ENCODE results near the gene KRT34. TPM values are rescaled to one million over a fixed set of nuclear protein-coding genes. Genes with fewer than 3 reads are reported as not detected.
"Not testable (repeated sequence)": the region's sequence is repeated elsewhere in the genome, so short reads cannot be mapped to it uniquely, and the experiment has no call there.

The KRT34 gene
- total RNA-seq, 2 donors from 2014 or later: not detected

GRCh38 chr17:41395044-41395443 is 12.9 kb upstream of the KRT34 start:
- H3K4me1 Mint-ChIP-seq (ENCODE audit: low read depth in 2 of 2); ATAC-seq; H3K36me3 Mint-ChIP-seq; H3K9me3 Mint-ChIP-seq; H3K27ac Mint-ChIP-seq; H3K4me3 Mint-ChIP-seq: not testable (repeated sequence)
- peaks cover 14 to 25% of the 10 kb centered on the region in 2 donors for H3K27me3 Mint-ChIP-seq
- peak; percentile 34 for DNase-seq (ENCODE audit: low spot score)

- H3K27me3 Mint-ChIP-seq: peaks cover 17 to 28% of the 10 kb centered on the region in 2 donors
- ATAC-seq: no peak
- no peak for DNase-seq (ENCODE audit: low spot score)
- no peak overlapping the region for H3K27ac Mint-ChIP-seq
- H3K9me3 Mint-ChIP-seq: no peaks in the 10 kb centered on the region
- H3K36me3 Mint-ChIP-seq: no peaks in the 10 kb centered on the region
- H3K4me3 Mint-ChIP-seq: no peak overlapping the region
- no peaks in the 10 kb centered on the region for H3K4me1 Mint-ChIP-seq (ENCODE audit: low read depth in 2 of 2)
Measured at GRCh38 chr17:41394254-41394996, 12.3 kb upstream of the KRT34 start.

GRCh38 chr17:41393826-41394225 is 11.7 kb upstream of the KRT34 start:
- Mint-ChIP-seq H3K9me3 (no peaks in the 10 kb centered on the region), H3K27ac (no peak overlapping the region), H3K36me3 (no peaks in the 10 kb centered on the region), H3K4me1 (ENCODE audit: low read depth in 2 of 2) (no peaks in the 10 kb centered on the region), H3K4me3 (no peak overlapping the region), H3K27me3 (peaks cover 21 to 33% of the 10 kb centered on the region in 2 donors)
- no peak for ATAC-seq
- peak; percentile 37 for DNase-seq (ENCODE audit: low spot score)

- H3K4me3 Mint-ChIP-seq: no peak overlapping the region
- DNase-seq (ENCODE audit: low spot score) (peak; percentile 20), ATAC-seq (no peak)
- peaks cover 21 to 38% of the 10 kb centered on the region in 2 donors for H3K27me3 Mint-ChIP-seq
- no peak overlapping the region for H3K27ac Mint-ChIP-seq
- H3K9me3 Mint-ChIP-seq: no peaks in the 10 kb centered on the region
- H3K36me3 Mint-ChIP-seq: no peaks in the 10 kb centered on the region
- H3K4me1 Mint-ChIP-seq (ENCODE audit: low read depth in 2 of 2): no peaks in the 10 kb centered on the region
Measured at GRCh38 chr17:41393294-41393693, 11.2 kb upstream of the KRT34 start.

GRCh38 chr17:41392278-41392677 is 10.2 kb upstream of the KRT34 start:
- DNase-seq (ENCODE audit: low spot score) (peak; percentile 10), ATAC-seq (no peak)
- Mint-ChIP-seq H3K4me3 (no peak overlapping the region), H3K9me3 (no peaks in the 10 kb centered on the region), H3K27me3 (peaks cover 26 to 32% of the 10 kb centered on the region in 2 donors), H3K4me1 (ENCODE audit: low read depth in 2 of 2) (no peaks in the 10 kb centered on the region), H3K36me3 (peaks cover 3% of the 10 kb centered on the region), H3K27ac (no peak overlapping the region)

- H3K36me3 Mint-ChIP-seq: peaks cover 9% of the 10 kb centered on the region
- no peak overlapping the region for H3K27ac Mint-ChIP-seq
- peaks cover 3% of the 10 kb centered on the region for H3K9me3 Mint-ChIP-seq
- ATAC-seq: no peak
- DNase-seq (ENCODE audit: low spot score): no peak
- peaks cover 29 to 36% of the 10 kb centered on the region in 2 donors for H3K27me3 Mint-ChIP-seq
- no peaks in the 10 kb centered on the region for H3K4me1 Mint-ChIP-seq (ENCODE audit: low read depth in 2 of 2)
- no peak overlapping the region for H3K4me3 Mint-ChIP-seq
Measured at GRCh38 chr17:41391535-41391934, 9.4 kb upstream of the KRT34 start.

- H3K4me1 Mint-ChIP-seq (ENCODE audit: low read depth in 2 of 2): no peaks in the 10 kb centered on the region
- H3K9me3 Mint-ChIP-seq: peaks cover 7% of the 10 kb centered on the region
- ATAC-seq (no peak), DNase-seq (ENCODE audit: low spot score) (no peak)
- no peak overlapping the region for H3K4me3 Mint-ChIP-seq
- H3K27ac Mint-ChIP-seq: no peak overlapping the region
- peaks cover 13% of the 10 kb centered on the region for H3K36me3 Mint-ChIP-seq
- H3K27me3 Mint-ChIP-seq: peaks cover 33 to 42% of the 10 kb centered on the region in 2 donors
Measured at GRCh38 chr17:41390411-41390938, 8.4 kb upstream of the KRT34 start.

GRCh38 chr17:41387670-41388069 is 5.6 kb upstream of the KRT34 start:
- ATAC-seq: no peak
- peak; percentile 5 for DNase-seq (ENCODE audit: low spot score)
- H3K4me3 Mint-ChIP-seq: no peak overlapping the region
- peaks cover 13% of the 10 kb centered on the region for H3K36me3 Mint-ChIP-seq
- H3K9me3 Mint-ChIP-seq: peaks cover 7% of the 10 kb centered on the region
- H3K27me3 Mint-ChIP-seq: peaks cover 32 to 62% of the 10 kb centered on the region in 2 donors
- no peaks in the 10 kb centered on the region for H3K4me1 Mint-ChIP-seq (ENCODE audit: low read depth in 2 of 2)
- no peak overlapping the region for H3K27ac Mint-ChIP-seq

GRCh38 chr17:41386227-41386626 is 4.1 kb upstream of the KRT34 start:
- ATAC-seq: no peak
- Mint-ChIP-seq H3K27ac (no peak overlapping the region), H3K27me3 (peaks cover 30 to 55% of the 10 kb centered on the region in 2 donors), H3K4me3 (no peak overlapping the region), H3K9me3 (peaks cover 7% of the 10 kb centered on the region), H3K4me1 (ENCODE audit: low read depth in 2 of 2) (no peaks in the 10 kb centered on the region), H3K36me3 (peaks cover 13% of the 10 kb centered on the region)
- no peak for DNase-seq (ENCODE audit: low spot score)

GRCh38 chr17:41383690-41384089 is 1.6 kb upstream of the KRT34 start:
- H3K27ac Mint-ChIP-seq: no peak overlapping the region
- H3K9me3 Mint-ChIP-seq: peaks cover 7% of the 10 kb centered on the region
- peaks cover 13% of the 10 kb centered on the region for H3K36me3 Mint-ChIP-seq
- H3K4me3 Mint-ChIP-seq: no peak overlapping the region
- H3K27me3 Mint-ChIP-seq: peaks cover 29 to 43% of the 10 kb centered on the region in 2 donors
- ATAC-seq (no peak), DNase-seq (ENCODE audit: low spot score) (peak; percentile 18)
- no peaks in the 10 kb centered on the region for H3K4me1 Mint-ChIP-seq (ENCODE audit: low read depth in 2 of 2)

- Mint-ChIP-seq H3K27me3 (peaks cover 25 to 38% of the 10 kb centered on the region in 2 donors), H3K4me3 (no peak overlapping the region), H3K27ac (no peak overlapping the region), H3K9me3 (peaks cover 7% of the 10 kb centered on the region), H3K4me1 (ENCODE audit: low read depth in 2 of 2) (no peaks in the 10 kb centered on the region), H3K36me3 (peaks cover 10% of the 10 kb centered on the region)
- DNase-seq (ENCODE audit: low spot score) (peak; percentile 49), ATAC-seq (no peak)
Measured at GRCh38 chr17:41382394-41382793, 288 bp upstream of the KRT34 start.

- not testable (repeated sequence) for H3K27ac Mint-ChIP-seq; H3K4me3 Mint-ChIP-seq; H3K36me3 Mint-ChIP-seq; DNase-seq (ENCODE audit: low spot score); ATAC-seq; H3K9me3 Mint-ChIP-seq; H3K4me1 Mint-ChIP-seq (ENCODE audit: low read depth in 2 of 2)
- peaks cover 28 to 41% of the 10 kb centered on the region in 2 donors for H3K27me3 Mint-ChIP-seq
Measured at GRCh38 chr17:41380091-41380490, 2.0 kb downstream of the KRT34 start.

- no peak overlapping the region for H3K4me3 Mint-ChIP-seq
- DNase-seq (ENCODE audit: low spot score) (no peak), ATAC-seq (no peak)
- H3K4me1 Mint-ChIP-seq (ENCODE audit: low read depth in 2 of 2): no peaks in the 10 kb centered on the region
- peaks cover 27 to 35% of the 10 kb centered on the region in 2 donors for H3K27me3 Mint-ChIP-seq
- no peak overlapping the region for H3K27ac Mint-ChIP-seq
- H3K36me3 Mint-ChIP-seq: no peaks in the 10 kb centered on the region
- no peaks in the 10 kb centered on the region for H3K9me3 Mint-ChIP-seq
Measured at GRCh38 chr17:41377546-41377945, 4.6 kb downstream of the KRT34 start.

- Mint-ChIP-seq H3K9me3 (no peaks in the 10 kb centered on the region), H3K27ac (no peak within 1 kb of the TSS), H3K4me1 (ENCODE audit: low read depth in 2 of 2) (no peaks in the 10 kb centered on the region), H3K36me3 (no peaks in the 10 kb centered on the region), H3K4me3 (no peak within 1 kb of the TSS), H3K27me3 (peaks cover 16% of the 10 kb centered on the region in 2 donors)
- ATAC-seq (no peak), DNase-seq (ENCODE audit: low spot score) (no peak)
Measured at GRCh38 chr17:41369713-41370112, 12.4 kb downstream of the KRT34 start, which contains the start of gene KRT33B. KRT33B (minus strand) TSS chr17:41369813; CDS start chr17:41369750, 63 bp downstream.
